Adrenal gland (tissue), 12 donors: ENCODE results near the gene SLC25A41. TPM values are rescaled to one million over a fixed set of nuclear protein-coding genes. Genes with fewer than 3 reads are reported as not detected.

Experiments
- DNase-seq, 7 donors: peaks; one replicate each; pipeline ENCODE4 v3.0.0-alpha.2; 2019 to 2020
- H3K27ac ChIP-seq, 5 donors: fragments of 200-600 bp; sonication (generic) in 4 of 5; 1 replicate in 3 of 5; 2 replicates in 2 of 5; pipeline versions ENCODE4 v1.5.1 to v1.8.0; 2016 to 2020; ENCODE audit warnings: mild to moderate bottlenecking in 1 of 5
- H3K27me3 ChIP-seq: fragments of 200-600 bp; 2 replicates; pipeline ENCODE4 v1.8.0; 2021
- H3K36me3 ChIP-seq, 2 donors: fragments of 200-600 bp; replicated peaks in 1 of 2; 1 replicate in 1 of 2; 2 replicates in 1 of 2; pipeline versions ENCODE4 v1.5.1 to v1.8.0; 2018 to 2022
- H3K4me1 ChIP-seq, 2 donors: fragments of 200-600 bp; replicated peaks in 1 of 2; 1 replicate in 1 of 2; 2 replicates in 1 of 2; pipeline versions ENCODE4 v1.5.1 to v1.8.0; 2018 to 2021
- H3K4me3 ChIP-seq, 4 donors: fragments of 200-600 bp; sonication (generic) in 3 of 4; one replicate each; pipeline ENCODE4 v1.5.1; 2016 to 2018
- H3K9me3 ChIP-seq, 3 donors: fragments of 200-600 bp; sonication (generic) in 1 of 3; replicated peaks in 1 of 3; 1 replicate in 2 of 3; 2 replicates in 1 of 3; pipeline versions ENCODE4 v1.5.1 to v1.8.0; 2016 to 2021
- POLR2A ChIP-seq, 2 donors: fragments of 450-650 bp; IDR thresholded peaks; one replicate each; pipeline ENCODE4 v1.6.1; 2017; ENCODE audit warnings: antibody characterized with exemption in 2 of 2, mild to moderate bottlenecking in 2 of 2, moderate library complexity in 1 of 2
- WGBS, 4 donors: extraction: QIAGEN DNeasy Blood & Tissue Kit in 2 of 4; methylation state at CpG; one replicate each; pipeline versions ENCODE4 v1.1.5 to v1.1.7; 2013 to 2017; 5-methylcytosine and 5-hydroxymethylcytosine counted together
- intact Hi-C, 2 donors: fragments of 100-400 bp; cut with DNase I; formaldehyde crosslinking; loops; one replicate each; pipeline versions ENCODE4 v1.14.1 to v1.15.0; 2022 to 2023
- polyA plus RNA-seq, 3 donors: library from polyadenylated mRNA; stranded (reverse); fragments of 200-250 nt in 2 of 3; fragments of 350-450 nt in 1 of 3; fragmentation: Illumina TruSeq in 1 of 3; extraction: RNeasy Lipid Tissue Mini Kit (QIAGEN cat#74804) in 1 of 3; gene quantifications; one replicate each; pipeline ENCODE4 v1.2.3, GENCODE V29; 2013 to 2014
- total RNA-seq, 9 donors: library from RNA; depleted of rRNA in 4 of 9; stranded (reverse); fragments of >200 nt in 4 of 9; fragments of 120-200 nt in 1 of 9; fragmentation: NEBNext Ultra II Directional in 1 of 9; extraction: Animal tissue kit (Norgen Biotek cat#: 25700) in 1 of 9; gene quantifications; one replicate each; pipeline versions ENCODE4 v1.1.0 to v1.2.4, GENCODE V29; 2013 to 2023
- TF ChIP-seq, protein P1 (sequence below), 6 experiments: fragments of 450-650 bp in 4 of 6; fragments of 200-600 bp in 2 of 6; sonication (generic) in 1 of 6; IDR thresholded peaks; 1 replicate in 5 of 6; 2 replicates in 1 of 6; pipeline versions ENCODE4 v1.5.1 to v1.8.0; 2016 to 2021; ENCODE audit warnings: antibody characterized with exemption in 6 of 6, mild to moderate bottlenecking in 2 of 6, moderate library complexity in 1 of 6
- donor health status: healthy with polysubstance abuse.
- donor health status: Bipolar disorder and iron deficiency.
- donor health status: DM: yes; HTN: yes; CAD: no.
- donor health status: DM: no; HTN: no; CAD: no.
- donor health status: DM: no; HTN: no; CAD: no.
- donor health status: DM: yes; HTN: yes; CAD: no.

SLC25A41 gene
- total and polyA plus RNA-seq, 12 donors = 0.18 to 1.4 (median 0.38) TPM; not detected in 6

DNA sequence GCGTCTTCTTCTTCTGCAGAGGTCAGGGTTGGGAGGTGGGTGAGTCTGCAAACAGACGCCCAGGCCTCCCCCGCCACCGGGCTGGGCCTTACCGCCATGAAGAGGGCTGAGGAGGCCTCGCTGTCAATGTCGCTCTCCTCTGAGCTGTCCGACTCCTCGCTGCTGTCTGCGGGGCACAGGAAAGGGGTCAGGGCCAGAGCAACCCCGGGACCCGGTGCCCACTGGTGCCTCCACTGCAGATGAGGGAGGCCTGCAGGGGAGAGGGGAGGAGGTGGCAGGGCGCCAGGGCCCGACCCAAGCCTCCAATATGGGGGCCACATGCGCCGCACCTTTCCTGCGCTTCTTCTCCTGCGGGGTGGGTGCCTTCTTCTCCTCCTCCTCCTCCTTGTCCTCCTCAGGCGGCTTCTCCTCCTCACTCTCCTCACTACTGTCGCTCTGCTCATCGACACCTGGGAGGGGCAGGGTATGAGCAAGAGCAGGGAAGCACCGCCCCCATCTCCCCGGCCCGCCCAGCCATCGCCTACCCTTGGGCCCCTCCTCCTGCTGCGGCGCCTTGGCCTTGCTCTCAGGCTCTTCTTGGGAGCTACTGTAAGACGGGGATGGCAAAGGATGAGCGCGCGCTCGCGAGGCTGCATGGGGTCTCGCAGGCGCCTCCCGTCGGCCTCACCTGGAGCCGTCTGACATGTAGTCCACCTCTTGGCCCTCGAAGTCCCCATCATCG is 52.4 kb downstream of the SLC25A41 start:
- intact Hi-C loops = no loop called here
- no peaks in the 10 kb centered on the region for H3K27me3 ChIP-seq
- WGBS, 4 donors = 96 to 97% (median 97%) methylated on average over 31 to 40 of the region's 40 CpGs
- H3K4me1 ChIP-seq = no peaks in the 10 kb centered on the region
- H3K36me3 ChIP-seq = peaks cover 0 to 75% of the 10 kb centered on the region in 2 donors
- no peaks in the 10 kb centered on the region for H3K9me3 ChIP-seq
- H3K27ac ChIP-seq = no peak overlapping the region
- TF ChIP-seq POLR2A (IDR thresholded peaks at IDR 0.05) = no peak
- TF ChIP-seq, protein P1, sequence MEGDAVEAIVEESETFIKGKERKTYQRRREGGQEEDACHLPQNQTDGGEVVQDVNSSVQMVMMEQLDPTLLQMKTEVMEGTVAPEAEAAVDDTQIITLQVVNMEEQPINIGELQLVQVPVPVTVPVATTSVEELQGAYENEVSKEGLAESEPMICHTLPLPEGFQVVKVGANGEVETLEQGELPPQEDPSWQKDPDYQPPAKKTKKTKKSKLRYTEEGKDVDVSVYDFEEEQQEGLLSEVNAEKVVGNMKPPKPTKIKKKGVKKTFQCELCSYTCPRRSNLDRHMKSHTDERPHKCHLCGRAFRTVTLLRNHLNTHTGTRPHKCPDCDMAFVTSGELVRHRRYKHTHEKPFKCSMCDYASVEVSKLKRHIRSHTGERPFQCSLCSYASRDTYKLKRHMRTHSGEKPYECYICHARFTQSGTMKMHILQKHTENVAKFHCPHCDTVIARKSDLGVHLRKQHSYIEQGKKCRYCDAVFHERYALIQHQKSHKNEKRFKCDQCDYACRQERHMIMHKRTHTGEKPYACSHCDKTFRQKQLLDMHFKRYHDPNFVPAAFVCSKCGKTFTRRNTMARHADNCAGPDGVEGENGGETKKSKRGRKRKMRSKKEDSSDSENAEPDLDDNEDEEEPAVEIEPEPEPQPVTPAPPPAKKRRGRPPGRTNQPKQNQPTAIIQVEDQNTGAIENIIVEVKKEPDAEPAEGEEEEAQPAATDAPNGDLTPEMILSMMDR (IDR thresholded peaks at IDR 0.05) = no peak
- H3K4me3 ChIP-seq = no peak overlapping the region
- no peak for DNase-seq

DNA sequence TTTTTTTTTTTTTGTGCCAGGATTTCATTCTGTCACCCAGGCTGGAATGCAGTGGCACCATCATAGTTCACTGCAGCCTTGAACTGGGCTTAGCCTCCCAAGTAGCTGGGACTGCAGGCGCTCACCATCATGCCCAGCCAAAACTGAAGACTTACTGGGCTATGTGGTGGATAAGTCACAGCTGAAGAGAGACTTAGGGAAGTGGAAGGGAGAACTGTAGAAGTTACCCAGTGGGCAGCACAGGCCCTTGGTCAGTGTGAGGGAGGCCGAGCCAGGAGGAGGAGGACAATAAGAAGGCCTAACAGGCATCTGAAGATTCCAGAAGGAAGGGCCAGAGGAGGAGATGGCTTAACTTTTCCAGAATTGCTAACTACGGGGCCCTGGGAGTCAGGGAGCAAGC is 53.8 kb downstream of the SLC25A41 start:
- intact Hi-C loops = no loop called here
- Histone ChIP-seq H3K4me1 (no peaks in the 10 kb centered on the region), H3K4me3 (no peak overlapping the region), H3K9me3 (no peaks in the 10 kb centered on the region), H3K27me3 (no peaks in the 10 kb centered on the region), H3K27ac (no peak overlapping the region), H3K36me3 (peaks cover 0 to 65% of the 10 kb centered on the region in 2 donors)
- TF ChIP-seq, protein P1 (IDR thresholded peaks at IDR 0.05) = no peak
- TF ChIP-seq POLR2A (IDR thresholded peaks at IDR 0.05) = no peak
- WGBS, 4 donors = 83 to 97% (median 94%) methylated on average over 3 of the region's 3 CpGs
- DNase-seq = no peak

DNA sequence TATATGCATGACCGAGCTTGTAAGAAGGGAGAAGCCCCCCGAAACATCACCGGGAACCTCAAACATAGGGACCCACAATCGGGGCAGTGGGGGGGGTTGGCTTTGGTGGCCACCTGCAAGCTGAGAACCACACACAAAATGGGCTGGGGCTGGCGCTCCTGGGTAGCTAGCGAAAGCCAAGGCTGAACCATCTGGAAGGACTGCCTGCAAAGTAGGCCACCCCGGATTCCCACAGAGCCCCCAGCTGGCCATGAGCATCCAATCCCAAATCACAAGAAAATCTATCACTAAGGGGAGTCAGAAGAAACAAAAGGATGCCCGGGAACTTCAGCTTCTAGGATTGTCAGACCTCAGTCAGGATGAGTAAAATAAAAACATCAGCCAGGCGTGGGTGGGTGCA is 55.1 kb downstream of the SLC25A41 start:
- H3K36me3 ChIP-seq = peaks cover 0 to 56% of the 10 kb centered on the region in 2 donors
- H3K9me3 ChIP-seq = no peaks in the 10 kb centered on the region
- no peak overlapping the region for H3K4me3 ChIP-seq
- TF ChIP-seq POLR2A (IDR thresholded peaks at IDR 0.05) = no peak
- TF ChIP-seq, protein P1 (IDR thresholded peaks at IDR 0.05) = no peak
- intact Hi-C loops = no loop called here
- peaks cover 4 to 5% of the 10 kb centered on the region in 2 donors for H3K4me1 ChIP-seq
- no peak for DNase-seq
- H3K27me3 ChIP-seq = no peaks in the 10 kb centered on the region
- H3K27ac ChIP-seq = peak overlapping the region in 1 of 5 donors; percentile 52
- 83 to 87% (median 85%) methylated on average over 6 to 9 of the region's 9 CpGs for WGBS, 4 donors

DNA sequence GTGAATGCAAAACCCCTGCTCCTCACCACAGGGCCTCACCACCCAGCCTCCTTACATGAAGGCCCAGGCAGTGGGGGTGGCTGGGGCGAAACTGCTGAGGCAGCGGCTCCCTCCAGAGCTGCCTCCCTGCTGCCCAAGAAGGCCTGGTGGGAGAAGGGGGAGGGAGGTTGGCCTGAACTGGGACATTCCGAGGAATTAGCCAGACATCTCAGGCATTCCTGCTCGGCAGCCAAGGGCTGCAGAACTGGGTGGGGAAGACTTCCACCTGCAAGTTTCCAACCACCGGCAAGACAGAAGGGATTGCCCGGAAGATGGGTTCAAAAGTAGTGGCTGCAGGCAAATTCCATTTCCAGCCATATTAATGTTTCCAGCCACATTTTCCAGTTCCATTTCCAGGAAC is 55.5 kb downstream of the SLC25A41 start:
- Histone ChIP-seq H3K27me3 (no peaks in the 10 kb centered on the region), H3K9me3 (no peaks in the 10 kb centered on the region), H3K36me3 (peaks cover 0 to 52% of the 10 kb centered on the region in 2 donors), H3K4me1 (peaks cover 5% of the 10 kb centered on the region in 2 donors), H3K4me3 (no peak overlapping the region), H3K27ac (peak overlapping the region in 1 of 5 donors; percentile 52)
- no peak for DNase-seq
- intact Hi-C loops = no loop called here
- TF ChIP-seq, protein P1 (IDR thresholded peaks at IDR 0.05) = no peak
- TF ChIP-seq POLR2A (IDR thresholded peaks at IDR 0.05) = no peak
- WGBS, 4 donors = 67 to 79% (median 72%) methylated on average over 2 to 6 of the region's 6 CpGs
